GM19351 (cell line): ENCODE data around the gene FAM193A.
"Not testable (repeated sequence)": the region's sequence is repeated elsewhere in the genome, so short reads cannot be mapped to it uniquely, and the experiment has no call there.

Source experiments
- ATAC-seq: cut with Tn5 transposase; IDR thresholded peaks from one replicate; pipeline ENCODE4 v1.9.1; 2021; ENCODE audit warnings: mild to moderate bottlenecking, moderate library complexity; ENCODE audit not compliant: unreplicated experiment

Gene FAM193A

DNA sequence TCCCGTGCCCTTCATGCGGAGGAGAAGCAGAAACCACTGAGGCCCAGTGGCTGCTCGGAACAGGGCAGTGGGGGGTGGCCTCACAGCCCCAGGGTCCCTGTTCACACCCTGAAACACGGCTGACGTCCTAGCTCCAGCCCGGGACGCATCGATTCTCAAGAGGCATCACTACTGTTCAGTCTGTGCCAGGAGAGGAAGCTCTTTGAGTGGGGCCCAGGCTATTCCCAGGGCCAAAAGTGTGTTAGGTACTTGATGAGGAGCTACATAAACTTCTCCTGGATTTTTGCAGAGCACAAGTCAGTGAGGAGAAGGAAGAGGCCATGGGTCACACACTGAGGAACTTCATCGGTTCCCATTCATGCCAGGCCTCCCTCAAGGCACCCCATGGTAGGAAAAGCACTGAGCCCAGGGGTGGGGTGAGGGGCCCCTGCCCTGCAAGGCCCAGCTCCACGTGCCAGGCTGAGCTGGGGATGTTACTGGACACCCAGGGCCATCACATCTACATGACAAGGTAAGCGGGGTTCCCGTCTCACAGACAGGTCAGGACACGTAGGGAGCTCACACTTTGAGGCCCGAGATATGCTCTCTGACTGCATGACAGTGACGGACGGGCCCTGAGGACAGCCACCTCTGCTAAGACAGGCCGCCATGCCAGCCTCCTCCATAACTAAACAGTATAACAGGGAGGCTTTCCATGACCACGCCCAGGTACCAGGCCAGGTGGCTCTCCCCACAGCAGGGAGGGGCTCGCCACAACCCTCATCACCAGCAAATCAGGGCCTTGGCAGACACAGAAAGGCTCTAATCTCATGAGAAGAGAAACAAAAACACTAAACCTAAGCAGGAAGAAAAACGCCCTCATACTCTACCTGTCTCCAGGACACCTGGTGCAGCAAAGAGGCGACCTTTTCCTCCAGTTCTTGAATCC, 207.3 kb downstream of the FAM193A start:
- ATAC-seq, result no peak

DNA sequence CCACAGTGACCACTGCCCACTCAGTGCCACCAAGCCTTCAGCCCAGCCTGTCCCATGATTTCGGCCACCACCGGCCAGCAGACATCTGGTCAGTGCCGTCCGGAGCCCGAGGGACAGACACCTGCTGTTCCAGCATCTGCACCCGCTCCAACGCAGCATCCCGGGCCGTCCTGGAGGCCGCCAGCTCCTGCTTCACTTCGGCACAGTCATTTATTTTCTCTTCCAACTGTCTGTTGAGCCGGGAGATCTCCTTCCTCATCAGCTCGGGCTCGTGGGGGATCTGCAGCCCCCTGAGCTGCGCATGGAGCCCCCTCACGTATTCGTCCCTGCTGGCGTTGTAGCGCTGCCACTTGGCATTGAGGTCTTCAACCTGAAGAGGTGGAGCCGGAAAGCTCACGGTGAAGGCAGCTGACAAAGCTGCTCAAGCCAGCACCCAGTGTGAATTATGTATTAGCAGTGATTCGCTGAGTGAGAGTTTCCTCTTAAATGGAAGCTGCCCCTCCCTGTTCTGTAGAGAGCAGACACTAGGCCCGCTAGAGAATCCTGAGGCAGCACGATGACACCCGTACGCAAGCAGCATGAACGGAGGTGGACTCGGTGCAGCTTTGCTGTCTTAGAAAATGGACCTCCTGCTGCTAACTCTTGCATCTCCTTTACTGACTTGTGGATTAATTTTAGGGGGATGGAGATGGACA, 208.3 kb downstream of the FAM193A start:
- no peak for ATAC-seq

DNA sequence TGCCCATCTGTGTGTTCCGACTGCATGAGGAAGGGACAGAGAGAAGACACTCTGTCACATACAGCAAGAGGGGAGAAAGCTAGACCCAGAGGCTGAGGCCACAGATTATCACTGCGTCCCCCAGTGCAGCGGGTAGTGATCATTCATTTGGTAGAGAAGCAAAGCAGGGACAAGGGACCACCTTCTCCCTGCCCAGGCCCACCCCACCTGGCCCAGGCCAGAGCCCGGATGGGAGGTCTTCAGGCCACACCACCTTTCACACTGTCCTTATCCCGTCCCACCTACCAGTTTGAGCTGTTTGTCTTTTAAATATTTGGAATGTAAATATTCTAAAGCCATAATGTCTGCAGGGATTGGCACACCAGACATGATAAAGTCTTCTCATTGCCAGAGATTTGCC, 209.1 kb downstream of the FAM193A start:
- ATAC-seq, result no peak

DNA sequence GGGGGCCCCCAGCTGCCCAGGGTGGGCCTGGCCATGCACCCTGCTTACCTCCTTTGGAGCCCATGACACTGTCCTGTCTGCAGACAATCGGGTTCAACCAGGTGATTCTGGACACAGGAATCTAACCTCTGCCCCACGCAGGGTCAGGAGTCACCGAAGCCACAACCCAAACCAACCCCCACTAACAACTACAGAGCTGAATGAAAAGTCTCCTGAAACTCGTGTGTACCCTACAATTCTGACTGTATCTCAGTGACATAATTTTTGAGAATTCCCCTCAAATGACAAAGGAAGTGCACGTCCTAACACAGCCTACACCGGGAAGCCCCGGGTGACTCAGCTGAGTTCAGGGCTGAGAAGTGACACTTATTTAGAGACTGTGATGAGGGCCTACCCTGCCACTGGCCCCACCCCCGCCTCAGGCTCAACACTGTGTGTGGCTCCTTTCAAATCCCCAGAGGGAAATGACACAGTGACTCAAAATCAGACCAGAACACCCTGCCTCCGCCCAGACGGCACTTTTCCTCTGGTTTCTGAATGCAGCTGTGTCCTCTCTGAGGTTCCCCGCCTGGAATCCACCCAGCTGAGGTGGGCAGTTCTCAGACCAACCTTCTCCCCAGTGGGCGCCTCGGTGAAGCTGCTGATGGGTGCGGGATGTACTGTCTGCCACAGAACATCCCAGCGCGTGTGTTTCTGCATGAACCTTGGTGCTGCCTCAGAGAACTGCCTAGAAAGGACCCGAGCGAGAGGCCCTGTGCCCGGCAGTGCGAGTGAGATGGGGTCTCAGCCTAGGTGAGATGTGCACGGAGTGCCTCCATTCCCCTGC, 209.7 kb downstream of the FAM193A start:
- ATAC-seq, result peak; percentile 95

GRCh38 chr4:2746891-2747695, 210.6 kb downstream of the FAM193A start:
- no peak for ATAC-seq

- ATAC-seq, result no peak
Observed at GRCh38 chr4:2750719-2751605, 214.5 kb downstream of the FAM193A start.

DNA sequence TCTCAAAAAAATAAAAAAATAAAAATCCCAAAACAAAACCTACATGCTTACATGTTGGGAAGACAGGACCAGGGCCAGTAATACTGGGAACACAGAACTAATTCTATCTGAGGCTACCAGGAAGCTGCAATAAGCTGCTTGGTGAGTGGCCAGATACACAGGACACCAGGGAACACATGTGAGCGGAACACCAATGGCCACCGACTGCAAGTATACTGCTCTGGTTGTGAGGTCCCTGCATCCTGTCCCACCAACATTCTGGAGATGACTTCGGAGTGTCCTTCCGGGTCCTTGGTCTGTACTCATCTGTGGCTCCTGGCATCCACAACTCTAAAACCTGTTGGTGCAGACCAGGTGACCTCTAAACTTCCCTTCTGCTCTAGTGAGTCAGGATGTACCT, 217.0 kb downstream of the FAM193A start:
- ATAC-seq, result no peak

DNA sequence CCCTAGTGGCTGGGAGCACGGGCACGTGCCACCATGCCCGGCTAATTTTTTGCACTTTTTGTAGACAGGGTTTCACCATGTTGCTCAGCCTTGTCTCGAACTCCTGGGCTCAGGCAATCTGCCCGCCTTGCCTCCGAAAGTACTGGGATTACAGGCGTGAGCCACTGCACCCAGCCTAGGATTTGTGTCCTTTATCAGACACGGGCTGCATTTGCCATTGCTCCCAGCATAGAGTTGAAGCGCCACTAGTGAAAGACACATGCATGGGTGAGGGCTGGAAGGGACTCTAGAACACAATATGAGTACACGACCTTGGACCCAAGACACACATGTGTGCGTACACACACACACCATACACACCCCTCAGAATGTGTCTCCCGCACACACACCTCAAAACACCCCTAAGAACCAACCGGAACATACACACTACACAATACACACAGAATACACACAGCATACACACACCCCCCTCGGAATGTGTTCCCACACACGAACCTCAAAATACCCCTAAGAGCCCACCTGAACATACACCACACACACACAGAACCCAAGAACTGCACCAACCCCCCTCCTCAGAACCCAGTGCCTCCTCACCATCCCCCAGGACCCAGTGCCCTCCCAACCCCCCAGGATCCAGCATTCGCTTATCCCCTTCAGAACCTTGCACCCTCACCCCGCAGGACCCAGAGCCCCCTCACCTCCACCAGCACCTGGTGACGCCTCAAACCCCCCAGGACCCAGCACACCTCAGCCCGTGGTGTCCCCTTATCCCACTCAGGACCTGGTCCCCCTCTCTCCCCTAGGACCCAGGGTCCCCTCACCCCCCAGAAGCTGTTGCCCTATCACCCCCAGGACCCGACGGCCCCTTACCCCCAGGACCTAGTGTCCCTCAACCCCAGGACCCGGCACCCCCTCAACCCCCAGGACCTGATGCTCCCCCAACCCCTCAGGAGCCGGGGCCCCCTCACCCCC, 218.7 kb downstream of the FAM193A start:
- ATAC-seq, result no peak

- peak; percentile 70 for ATAC-seq
Observed at GRCh38 chr4:2755821-2756690, 219.6 kb downstream of the FAM193A start, which contains the start of gene TNIP2. Gene TNIP2, minus strand, starts transcription at chr4:2756336. Its CDS starts 47 bp downstream, at chr4:2756289.

DNA sequence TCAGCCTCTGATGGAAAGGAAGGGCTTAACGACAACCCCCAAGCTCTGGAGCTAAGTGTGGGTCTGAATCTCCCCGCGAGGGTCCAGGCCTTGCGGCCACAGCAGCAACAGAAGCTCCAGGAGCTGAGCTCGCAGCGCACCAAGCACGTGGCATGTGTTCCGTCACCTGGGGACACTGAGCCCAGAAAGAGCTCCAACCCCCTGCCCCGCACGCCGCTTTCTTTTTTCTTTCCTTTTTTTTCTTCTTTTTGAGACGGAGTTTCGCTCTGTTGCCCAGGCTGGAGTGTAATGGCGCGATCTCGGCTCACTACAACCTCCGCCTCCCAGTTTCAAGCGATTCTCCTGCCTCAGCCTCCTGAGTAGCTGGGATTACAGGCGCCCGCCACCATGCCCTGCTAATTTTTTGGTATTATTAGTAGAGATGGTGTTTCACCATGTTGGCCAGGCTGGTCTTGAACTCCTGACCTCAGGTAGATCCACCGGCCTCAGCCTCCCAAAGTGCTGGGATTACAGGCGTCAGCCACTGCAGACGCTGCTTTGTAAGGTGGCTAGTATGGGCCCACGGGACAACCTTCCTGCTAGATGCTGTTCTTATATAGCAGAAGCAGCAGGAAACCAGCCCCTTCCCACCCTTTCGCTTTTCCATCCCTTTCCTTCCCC, 220.4 kb downstream of the FAM193A start:
- ATAC-seq, result no peak

GRCh38 chr4:2757426-2757825, 221.0 kb downstream of the FAM193A start:
- no peak for ATAC-seq

DNA sequence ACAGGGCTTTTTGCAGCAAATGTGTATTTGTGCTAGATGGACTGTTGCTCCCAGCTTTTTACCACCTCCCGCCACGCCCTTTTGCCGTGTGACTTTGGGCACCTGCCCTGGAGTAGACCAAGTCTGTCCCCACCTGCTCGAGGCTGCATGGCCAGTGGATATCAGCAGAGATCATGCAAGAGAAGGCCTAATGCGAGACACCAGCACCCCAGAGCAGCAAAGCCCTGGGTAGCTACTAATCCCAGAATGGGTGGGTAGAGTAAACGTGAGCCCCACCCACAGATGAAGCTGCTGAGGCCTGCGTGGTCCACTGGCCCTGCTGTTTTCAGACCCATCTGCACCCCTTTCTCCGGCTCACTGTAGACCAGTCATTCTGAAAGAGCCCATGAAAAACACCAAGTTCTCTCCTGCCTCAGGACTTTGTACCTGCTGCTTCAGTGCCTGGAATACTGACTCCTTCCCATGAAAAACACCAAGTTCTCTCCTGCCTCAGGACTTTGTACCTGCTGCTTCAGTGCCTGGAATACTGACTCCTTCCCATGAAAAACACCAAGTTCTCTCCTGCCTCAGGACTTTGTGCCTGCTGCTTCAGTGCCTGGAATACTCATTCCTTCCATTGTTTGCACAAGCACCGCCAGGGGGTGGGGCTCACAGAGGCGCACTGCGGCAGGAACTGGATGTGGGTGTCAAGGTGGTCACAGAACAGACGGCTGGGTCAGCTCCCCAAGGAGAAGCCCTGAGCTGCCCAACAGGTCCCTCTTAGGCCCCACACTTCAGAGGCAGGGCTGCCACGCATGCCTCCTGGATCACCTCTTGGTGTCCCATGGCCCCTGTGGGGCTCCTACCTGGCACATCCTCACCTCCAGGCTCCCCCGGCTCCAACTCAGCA, 224.8 kb downstream of the FAM193A start:
- ATAC-seq, result no peak

DNA sequence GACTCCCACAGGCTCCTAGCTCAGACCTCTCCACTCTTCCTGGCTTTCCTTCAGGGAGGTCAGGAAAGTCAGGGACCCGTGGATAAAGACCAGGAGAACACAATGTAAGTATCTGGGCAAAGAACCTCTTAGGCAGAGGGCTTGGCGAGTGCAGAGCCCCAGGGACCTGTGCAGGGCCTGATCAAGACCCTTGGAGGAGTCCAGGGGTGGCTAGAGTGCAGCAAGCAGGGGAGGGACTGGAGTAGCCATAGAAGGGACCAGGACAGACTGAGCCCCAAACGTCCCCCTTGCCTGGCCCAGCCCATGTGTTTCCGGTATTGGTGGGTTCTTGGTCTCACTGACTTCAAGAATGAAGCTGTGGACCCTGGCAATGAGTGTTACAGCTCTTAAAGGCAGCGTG, 225.6 kb downstream of the FAM193A start:
- ATAC-seq, result no peak

DNA sequence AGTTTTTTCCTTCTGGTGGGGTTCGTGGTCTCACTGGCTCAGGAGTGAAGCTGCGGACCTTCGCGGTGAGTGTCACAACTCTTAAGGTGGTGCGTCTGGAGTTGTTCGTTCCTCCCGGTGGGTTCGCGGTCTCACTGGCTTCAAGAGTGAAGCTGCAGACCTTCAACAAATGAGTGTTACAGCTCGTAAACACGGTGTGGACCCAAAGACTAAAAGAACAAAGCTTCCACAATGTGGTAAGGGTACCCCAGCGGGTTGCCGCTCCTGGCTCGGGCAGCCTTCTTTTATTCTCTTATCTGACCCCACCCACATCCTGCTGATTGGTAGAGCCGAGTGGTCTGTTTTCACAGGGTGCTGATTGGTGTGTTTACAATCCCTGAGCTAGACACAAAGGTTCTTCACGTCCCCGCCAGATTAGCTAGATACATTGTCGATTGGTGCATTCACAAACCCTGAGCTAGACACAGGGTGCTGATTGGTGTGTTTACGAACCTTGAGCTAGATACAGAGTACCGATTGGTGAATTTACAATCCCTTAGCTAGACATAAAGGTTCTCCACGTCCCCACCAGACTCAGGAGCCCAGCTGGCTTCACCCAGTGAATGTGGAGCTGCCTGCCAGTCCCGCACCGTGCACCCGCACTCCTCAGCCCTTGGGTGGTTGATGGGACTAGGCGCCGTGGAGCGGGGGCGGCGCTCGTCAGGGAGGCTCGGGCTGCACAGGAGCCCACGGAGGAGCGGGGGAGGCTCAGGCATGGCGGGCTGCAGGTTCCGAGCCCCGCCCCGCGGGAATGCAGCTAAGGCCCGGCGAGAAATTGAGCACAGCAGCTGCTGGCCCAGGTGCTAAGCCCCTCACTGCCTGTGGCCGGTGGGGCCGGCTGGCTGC, 226.3 kb downstream of the FAM193A start:
- ATAC-seq, result not testable (repeated sequence)

DNA sequence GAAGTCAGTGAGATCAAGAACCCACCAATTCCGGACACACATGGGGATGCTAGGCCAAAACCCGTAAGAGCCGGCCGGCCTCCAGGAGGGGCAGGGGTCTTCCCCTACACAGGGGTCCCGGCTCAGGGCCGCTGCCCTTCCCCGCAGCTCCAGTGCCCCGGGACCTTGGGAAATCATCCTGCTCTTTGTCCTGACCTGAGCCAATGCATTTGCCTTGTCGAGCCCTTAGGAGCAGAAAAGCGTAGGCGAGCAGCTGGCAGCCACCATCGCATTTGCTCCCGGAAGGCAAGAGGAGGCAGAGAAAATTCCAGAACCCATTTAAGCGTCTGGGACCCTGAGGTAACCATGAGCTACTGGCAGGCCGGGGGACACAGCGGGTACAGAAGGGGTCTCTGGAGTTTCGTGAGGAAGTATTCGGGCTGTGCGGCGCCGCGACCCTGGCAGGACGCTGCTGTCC, 227.1 kb downstream of the FAM193A start:
- ATAC-seq, result no peak
